ENCODE results near the gene JAG2.

DNA sequence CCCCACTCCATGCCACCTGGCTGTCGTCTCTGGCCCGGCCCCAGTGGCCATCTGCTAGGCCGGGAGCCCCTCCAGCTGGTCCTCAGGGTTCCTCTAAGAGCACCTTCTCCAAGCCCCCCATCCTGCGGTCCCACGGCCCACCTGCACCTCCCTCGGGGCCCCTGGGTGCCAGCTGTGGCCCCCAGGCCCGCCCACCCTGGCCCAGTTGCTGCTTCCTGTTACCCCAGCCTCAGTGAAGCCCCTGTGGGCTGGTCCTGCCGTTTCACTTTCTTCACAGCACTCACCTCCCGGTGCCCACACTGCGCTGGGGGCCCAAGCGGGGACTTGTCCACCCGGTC, 40.1 kb upstream of the JAG2 start:
- no peak for TF ChIP-seq POLR2A (IDR thresholded peaks at IDR 0.05; ENCODE audit: low read depth)
- no peak for TF ChIP-seq CTCF (IDR thresholded peaks at IDR 0.05)
